ENCODE measurements around the gene PROB1.
"Not testable (repeated sequence)": the region's sequence is repeated elsewhere in the genome, so short reads cannot be mapped to it uniquely, and the experiment has no call there.

Gene PROB1

DNA sequence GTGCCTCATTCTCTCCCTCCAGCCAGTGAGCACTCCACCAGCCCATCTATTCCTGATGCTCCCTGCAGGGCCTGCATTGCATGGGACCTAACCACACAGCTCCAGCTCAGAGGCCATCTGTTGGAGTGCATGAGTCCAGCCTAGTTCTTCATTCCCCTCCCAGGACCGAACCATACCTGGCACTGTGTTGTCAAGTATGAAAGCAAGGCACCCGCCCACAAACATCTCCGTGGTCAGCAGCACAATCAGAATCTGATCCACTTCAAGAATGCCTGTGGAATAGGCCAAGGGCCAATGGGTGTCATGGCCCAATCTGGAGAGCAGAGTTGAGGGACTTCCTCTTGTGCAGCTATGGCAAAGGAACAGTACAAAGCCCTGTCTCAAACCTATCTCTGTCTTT, 17.7 kb downstream of the PROB1 start:
- DNase-seq = peak; percentile 42

DNA sequence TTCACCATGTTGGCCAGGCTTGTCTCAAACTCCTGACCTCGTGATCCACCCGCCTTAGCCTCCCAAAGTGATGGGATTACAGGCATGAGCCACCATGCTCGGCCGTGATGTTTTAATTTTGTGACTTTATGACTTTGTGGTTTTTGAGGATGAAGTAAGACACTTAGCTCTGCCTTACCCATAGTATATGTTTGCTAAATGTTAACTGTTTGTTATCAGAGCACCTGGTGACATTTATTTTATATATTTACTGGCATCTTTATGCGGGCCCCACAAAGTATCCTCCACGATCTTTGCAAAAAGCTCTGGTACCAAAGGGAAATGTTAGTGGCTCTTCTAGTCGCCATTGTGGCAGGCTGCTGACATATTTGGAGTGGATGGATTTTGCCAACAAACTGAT, 18.5 kb downstream of the PROB1 start:
- no peak for DNase-seq

DNA sequence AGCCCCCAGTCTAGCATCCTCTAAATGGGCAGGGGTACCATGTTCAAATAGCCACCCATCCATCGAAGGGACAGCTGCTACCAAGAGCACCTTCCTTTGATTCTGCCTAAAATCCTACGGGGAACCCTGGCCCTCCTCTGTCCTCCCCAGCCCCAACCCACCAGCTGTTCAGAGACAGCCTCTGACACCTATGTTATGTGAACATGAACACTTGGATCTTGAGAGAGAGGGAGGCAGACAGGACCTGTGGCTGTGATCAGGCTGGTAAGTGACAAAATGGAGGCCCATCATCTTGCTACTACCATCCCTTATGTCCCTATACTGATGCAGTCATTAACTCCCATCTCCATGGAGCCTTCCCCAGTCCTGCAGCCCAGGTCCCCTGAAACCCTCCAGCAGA, 20.0 kb downstream of the PROB1 start:
- DNase-seq = peak; percentile 43

DNA sequence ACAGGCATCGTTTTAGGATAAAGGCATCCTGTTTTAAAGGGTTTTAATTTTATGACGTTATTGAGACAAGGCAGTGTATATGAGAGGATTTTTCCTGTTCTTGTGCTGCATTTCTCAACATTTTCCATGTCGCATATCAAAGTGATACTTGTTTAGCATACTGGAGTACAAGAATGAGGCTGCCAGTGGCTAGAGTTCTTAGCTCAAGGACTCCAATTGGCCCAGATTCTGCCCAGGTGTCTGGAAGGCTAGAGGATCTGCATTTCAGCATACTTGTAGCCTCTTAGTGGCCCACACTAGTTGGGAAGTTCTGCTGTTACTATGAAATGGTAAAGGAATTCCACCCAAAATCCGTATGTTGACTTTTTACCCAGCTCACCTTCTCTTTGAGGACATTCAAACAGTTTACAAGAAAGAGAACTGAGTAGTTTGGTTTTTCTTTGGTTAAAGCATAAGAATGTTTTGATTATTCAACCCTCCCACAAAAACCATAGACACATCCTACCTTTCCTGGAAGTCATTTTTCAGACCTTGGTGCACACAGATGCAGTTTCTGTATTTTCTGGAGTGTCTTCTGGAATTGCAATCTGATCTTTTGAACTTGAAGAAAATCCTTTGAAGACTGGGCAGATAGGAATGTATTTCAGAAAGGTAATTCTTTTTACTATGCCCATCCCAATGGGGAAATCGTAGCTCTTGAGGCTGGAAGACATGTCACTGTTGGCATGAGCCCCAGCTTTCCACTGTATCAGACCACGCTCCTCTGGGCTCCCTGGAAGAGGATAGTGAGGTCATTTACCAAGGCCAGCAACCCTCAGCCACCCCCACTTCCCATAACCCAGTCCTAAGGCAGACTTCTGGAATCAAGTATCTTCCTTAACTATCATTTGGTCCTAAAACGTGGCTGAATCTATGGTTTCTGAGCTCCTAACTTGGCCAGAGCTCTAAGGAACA, 23.1 kb downstream of the PROB1 start:
- peak; percentile 46 for DNase-seq

DNA sequence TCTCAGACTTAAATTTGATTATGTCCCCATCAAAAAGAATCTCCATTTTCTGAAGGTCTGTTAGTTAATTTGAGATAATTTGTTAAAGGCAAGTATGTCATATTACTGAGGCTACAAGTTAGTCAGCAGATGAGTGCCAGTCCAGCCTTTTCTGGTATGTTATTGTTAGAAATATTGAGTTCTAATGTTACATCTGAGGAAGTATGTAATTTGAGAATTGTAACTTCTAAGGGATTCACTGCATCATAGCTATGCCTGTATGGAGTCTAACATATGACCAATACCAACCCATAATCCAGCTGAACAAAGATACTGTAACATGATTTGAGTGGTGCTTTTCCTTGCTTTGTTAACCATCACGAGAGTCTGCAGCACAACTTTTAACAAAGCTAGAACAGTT, 25.7 kb downstream of the PROB1 start:
- no peak for DNase-seq

DNA sequence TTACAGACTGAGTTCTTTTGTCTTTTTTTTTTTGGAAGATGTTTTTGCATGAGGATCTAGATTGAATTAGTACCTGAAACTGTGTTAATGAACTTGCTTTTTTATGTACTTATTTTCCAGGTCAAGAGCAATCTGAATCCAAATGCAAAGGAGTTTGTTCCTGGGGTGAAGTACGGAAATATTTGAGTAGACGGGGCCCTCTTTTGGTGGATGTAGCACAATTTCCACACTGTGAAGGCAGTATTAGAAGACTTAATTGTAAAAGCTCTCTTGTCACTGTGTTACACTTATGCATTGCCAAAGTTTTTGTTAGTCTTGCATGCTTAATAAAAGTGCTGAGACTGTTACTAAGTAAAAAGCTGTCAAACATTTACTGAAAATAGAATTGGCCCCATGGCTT, 26.3 kb downstream of the PROB1 start:
- no peak for DNase-seq

DNA sequence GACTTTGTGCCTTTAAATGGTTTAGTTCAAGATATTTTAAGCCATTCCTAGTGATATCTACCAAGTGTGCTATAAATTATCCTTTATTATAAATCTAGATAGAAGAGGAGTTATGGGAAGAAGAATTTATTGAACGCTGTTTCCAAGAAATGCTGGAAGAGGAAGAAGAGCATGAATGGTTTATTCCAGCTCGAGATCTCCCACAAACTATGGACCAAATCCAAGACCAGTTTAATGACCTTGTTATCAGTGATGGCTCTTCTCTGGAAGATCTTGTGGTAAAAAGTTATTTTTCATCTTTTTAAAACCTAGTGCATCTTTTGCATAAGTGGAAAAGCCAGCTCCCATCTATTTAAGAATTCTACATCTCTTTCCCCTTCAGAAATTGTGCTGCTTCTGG, 30.4 kb downstream of the PROB1 start:
- DNase-seq = no peak

DNA sequence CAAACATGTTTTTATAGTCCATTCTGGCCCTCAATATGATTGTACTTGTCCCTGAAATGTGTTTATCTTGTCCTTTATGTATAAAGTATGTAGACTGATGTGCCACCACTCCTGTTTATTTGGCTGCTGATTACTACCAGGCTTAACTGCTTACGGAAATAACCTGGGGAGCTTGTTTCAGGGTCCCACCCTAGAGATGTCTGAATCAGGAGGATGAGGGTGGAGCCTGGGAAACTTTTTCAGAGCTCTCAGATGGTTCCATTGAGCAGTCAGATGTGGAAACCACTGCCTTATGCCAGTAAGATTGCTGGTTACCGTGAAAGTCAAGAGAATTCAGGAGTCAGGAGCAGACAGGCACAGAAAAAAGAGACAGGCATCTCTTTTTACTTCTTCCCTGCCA, 31.0 kb downstream of the PROB1 start:
- no peak for DNase-seq

DNA sequence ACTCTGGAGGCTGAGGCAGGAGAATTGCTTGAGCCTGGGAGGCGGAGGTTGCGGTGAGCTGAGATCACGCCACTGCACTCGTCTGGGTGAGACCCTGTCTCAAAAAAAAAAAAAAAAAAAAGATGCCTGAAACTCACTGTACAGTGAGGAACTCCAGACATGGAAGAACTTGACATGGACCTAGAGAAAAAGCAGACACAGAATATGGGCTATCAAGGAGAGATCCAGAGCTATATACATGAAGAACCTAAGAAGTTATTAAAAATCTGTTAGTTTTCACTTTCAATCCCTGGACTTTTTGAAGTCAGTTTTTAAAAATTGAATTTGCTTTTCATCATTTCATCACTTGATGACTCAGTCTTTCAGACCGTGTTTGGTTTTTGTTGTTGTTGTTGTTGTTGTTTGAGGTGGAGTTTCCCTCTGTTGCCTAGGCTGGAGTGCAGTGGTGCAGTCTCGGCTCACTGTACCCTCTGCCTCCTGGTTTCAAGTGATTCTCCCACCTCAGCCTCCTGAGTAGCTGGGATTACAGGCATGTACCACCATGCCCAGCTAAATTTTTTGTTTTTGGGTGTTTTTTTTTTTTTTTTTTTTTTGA, 33.0 kb downstream of the PROB1 start:
- no peak for DNase-seq

DNA sequence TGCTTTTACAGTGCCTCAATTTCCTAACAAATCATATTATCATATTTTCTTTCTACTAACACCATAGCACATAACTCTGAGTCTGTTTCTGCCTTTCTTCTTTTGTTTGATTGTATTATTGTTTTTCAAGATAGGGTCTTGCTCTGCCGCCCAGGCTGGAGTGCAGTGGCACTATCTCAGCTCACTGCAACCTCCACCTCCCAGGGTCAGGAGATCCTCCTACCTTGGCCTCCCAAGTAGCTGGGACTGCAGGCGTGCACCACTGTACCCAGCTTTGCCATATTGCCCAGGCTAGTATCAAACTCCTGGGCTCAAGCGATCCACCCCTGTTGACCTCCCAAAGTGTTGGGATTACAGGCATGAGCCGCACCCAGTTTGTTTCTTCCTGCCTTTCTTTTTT, 34.5 kb downstream of the PROB1 start:
- DNase-seq = no peak

DNA sequence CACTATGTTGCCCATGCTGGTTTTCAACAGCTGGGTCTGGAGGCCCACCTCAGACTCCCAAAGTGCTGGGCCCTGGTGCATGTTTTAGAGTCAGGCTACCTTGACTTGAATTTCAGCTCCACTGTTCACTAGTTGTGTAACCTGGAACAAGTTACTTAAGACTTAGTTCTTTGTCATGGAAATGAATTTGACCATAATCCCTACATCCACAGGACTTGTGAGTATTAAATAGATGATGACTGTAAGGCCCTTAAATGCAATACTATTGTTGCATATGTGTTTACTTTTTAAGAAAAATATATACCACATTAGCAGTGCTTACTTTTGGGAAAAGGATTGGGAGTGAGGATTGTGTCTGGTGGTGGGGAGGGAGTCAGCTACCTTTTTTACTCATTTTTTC, 36.8 kb downstream of the PROB1 start:
- no peak for DNase-seq

DNA sequence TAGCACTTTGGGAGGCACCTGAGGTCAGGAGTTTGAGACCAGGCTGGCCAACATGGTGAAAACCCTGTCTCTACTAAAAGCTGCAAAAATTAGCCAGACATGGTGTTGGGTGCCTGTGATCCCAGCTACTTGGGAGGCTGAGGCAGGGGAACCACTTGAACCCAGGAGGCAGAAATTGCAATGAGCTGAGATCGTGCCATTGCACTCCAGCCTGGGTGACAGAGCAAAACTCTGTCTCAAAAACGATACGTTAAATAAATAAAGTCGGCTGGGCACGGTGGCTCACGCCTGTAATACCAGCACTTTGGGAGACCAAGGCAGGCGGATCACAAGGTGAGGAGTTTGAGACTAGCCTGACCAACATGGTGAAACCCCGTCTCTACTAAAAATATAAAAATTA, 39.0 kb downstream of the PROB1 start:
- not testable (repeated sequence) for DNase-seq

DNA sequence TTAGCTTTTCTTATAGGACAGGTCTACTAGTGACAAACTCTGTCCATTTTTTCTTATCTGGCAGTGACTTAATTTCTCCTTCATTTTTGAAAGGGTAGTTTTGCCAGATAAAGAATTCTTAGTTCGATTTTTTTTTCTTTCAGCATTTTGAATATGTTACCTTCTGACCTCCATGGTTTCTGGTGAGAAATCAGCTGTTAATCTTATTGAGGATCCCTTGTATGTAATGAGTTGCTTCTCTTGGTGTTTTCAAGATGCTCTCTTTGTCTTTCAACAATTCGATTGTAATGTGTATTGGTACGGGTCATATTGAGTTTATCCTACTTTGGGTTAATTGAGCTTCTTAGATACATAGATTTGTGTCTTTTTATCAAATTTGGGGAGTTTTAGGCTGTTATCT, 40.7 kb downstream of the PROB1 start:
- no peak for DNase-seq

DNA sequence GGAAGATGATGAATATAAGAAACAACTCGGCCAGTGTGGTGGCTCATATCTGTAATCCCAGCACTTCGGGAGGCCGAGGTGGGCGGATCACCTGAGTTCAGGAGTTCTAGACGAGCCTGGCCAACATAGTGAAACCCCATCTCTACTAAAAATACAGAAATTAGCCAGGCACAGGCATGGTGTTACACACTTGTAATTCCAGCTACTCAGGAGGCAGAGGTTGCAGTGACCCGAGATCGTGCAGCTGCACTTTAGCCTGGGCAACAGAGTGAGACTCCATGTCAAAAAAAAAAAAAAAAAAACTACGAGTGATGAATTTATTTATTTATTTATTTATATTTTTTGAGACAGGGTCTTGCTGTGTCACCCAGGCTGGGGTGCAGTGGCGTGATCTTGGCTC, 47.0 kb downstream of the PROB1 start:
- DNase-seq = not testable (repeated sequence)

DNA sequence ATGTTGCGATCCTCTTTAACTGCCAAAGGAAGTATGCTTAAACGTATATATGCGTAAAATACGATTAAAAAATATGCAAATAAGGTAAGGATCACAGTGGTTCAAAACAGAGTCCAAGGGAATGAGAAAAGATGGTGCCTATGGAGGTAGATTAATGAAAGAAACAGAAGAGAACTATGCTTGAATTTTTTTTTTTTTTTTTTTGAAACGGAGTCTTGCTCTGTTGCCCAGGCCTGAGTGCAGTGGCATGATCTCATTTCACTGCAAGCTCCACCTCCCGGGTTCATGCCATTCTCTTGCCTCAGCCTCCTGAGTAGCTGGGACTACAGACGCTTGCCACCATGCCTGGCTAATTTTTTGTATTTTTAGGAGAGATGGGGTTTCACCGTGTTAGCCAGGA, 49.5 kb downstream of the PROB1 start:
- not testable (repeated sequence) for DNase-seq

DNA sequence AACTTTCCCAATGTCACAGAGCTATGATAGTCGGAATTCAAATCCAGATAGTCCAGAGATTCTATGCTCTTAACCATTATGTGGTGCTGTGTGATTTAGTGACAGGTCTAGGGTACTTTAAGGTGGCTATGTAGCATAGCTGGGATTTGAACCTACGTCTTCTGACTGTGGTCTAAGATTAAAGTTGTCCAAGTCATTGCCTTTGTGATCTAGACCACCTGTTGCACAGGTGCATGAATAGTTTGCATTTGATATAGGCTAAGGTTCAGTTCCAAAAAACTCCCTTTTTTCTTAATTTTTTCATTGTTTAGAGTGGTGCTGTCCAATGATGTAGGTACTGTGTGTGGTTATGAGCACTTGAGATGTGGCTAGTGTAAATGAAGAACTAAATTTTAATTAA, 50.7 kb downstream of the PROB1 start:
- DNase-seq = no peak

DNA sequence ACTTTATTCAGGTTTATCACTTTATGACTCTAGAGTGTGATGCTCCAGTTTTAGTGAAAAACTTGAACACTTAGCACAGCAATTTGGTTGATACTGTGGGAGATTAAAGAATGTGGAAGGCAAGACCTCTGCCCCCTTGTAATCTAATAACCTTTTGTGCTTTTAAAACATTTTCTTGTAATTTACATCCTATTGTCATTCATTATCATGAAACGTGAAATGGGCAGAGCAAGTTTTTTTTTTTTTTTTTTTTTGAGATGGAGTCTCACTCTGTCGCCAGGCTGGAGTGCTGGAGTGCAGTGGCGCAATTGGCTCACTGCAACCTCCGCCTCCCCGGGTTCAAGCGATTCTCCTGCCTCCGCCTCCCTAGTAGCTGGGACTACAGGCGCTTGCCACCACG, 51.4 kb downstream of the PROB1 start:
- DNase-seq = no peak

DNA sequence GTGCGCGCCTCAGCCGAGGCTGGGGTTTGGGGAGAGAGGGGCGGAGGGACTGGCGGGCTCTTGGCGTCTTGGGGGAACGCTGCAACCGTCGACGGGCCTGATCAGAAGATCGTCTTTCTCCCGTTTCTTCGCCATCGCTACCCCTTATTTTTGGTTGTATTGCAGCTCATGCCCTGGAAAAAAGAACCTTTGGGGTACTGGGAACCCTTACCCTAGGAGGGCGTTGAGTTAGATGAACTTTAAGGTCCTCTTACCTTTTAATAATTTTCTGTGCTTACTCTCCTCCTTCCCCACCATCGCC, 52.5 kb downstream of the PROB1 start:
- DNase-seq = no peak

DNA sequence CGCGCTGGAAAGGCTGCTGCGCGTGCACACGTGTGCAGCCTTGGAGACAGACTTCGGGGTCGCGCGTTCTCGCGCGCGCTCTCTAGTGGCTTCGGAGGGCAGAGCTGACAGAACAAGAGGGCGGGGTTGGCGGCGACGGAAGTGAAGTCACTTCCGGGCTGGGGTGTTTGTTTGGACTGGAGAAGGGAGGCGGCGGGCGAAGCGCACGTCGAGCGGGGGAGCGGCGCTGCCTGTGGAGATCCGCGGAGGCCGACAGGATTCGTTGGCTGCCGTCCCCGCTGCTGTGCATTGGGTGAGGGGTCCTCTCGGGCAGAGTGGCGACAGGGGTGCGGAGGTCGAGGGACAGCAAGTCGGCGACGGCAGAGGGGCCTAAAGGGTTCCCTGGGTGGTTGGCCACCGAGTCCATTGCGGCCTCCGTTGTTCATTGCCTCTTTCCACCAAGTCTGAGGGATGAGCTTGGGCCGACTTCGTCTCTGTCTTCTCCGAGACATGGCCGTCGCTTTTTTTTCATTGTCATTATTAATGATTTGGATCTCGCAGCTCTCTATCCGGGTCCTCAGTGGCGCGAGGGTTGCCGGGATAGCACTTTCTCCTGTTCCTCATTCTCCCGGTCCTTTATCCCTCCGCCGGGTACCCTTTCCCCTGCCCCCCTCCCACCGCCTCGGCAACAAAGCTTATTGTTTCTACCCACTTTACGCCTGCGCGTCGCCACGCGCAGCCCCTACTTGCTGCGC, 53.0 kb downstream of the PROB1 start, which contains the start of gene PAIP2:
PAIP2 (plus strand) TSS at position 166 of the 734 bp plus-strand sequence. CDS start 21,931 bp downstream, outside the sequence.
- peak; percentile 98 for DNase-seq

DNA sequence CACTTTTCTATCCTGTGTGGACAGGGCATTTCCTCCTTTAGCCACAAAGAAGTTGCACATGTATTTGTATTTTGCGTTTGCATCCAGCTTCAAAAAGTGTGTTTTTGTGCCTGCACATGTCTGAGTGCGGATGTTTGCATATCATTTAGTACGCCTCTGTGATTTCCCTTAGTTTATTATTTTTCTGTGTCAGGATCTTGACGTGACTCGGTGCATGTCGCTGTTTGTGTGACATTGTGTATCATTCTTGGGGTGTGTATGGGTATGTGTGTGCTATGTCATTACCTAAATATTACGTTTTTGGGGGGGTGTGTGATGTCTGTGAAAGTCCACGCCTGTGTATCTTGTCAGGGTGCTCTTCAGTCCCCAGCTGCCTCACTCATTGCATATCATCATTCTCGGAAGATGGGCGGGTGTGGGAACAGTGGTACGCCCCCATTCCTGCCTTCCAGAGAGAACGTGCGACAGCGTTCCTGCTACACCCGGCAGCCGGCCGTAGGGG, 53.7 kb downstream of the PROB1 start:
- DNase-seq = no peak
